Measurements from ENCODE around the gene PARM1.

PARM1 gene

GRCh38 chr4:74919783-74920182 lies 13.1 kb upstream of the PARM1 start:
- H3K4me3 ChIP-seq (ENCODE audit: low read length): no peak overlapping the region
- no peak for DNase-seq (ENCODE audit: low read depth)
- H3K4me1 ChIP-seq (ENCODE audit: control insufficient read depth, insufficient read depth, low read length): no peaks in the 10 kb centered on the region
- no peaks in the 10 kb centered on the region for H3K9me3 ChIP-seq (ENCODE audit: control insufficient read depth, low read length)
- no peaks in the 10 kb centered on the region for H3K27me3 ChIP-seq (replicated peaks; ENCODE audit: control insufficient read depth, insufficient read depth, low read length)
- H3K9ac ChIP-seq (ENCODE audit: low read length): no peak overlapping the region
- no peaks in the 10 kb centered on the region for H3K36me3 ChIP-seq (ENCODE audit: control insufficient read depth, insufficient read depth, low read length, severe bottlenecking)

GRCh38 chr4:74920704-74921103 lies 12.2 kb upstream of the PARM1 start:
- Histone ChIP-seq H3K9me3 (ENCODE audit: control insufficient read depth, low read length) (no peaks in the 10 kb centered on the region), H3K9ac (ENCODE audit: low read length) (no peak overlapping the region), H3K4me1 (ENCODE audit: control insufficient read depth, insufficient read depth, low read length) (peaks cover 2% of the 10 kb centered on the region), H3K4me3 (ENCODE audit: low read length) (no peak overlapping the region), H3K36me3 (ENCODE audit: control insufficient read depth, insufficient read depth, low read length, severe bottlenecking) (no peaks in the 10 kb centered on the region), H3K27me3 (replicated peaks; ENCODE audit: control insufficient read depth, insufficient read depth, low read length) (no peaks in the 10 kb centered on the region)
- no peak for DNase-seq (ENCODE audit: low read depth)

- no peak for DNase-seq (ENCODE audit: low read depth)
- H3K4me1 ChIP-seq (ENCODE audit: control insufficient read depth, insufficient read depth, low read length): peaks cover 10% of the 10 kb centered on the region
These were observed 11.4 kb upstream of the PARM1 start for GRCh38 chr4:74921490-74921889.

GRCh38 chr4:74926007-74926406 lies 6.9 kb upstream of the PARM1 start:
- no peaks in the 10 kb centered on the region for H3K36me3 ChIP-seq (ENCODE audit: control insufficient read depth, insufficient read depth, low read length, severe bottlenecking)
- peaks cover 14% of the 10 kb centered on the region for H3K4me1 ChIP-seq (ENCODE audit: control insufficient read depth, insufficient read depth, low read length)
- no peak overlapping the region for H3K4me3 ChIP-seq (ENCODE audit: low read length)
- H3K27me3 ChIP-seq (replicated peaks; ENCODE audit: control insufficient read depth, insufficient read depth, low read length): peaks cover 10% of the 10 kb centered on the region
- H3K9ac ChIP-seq (ENCODE audit: low read length): no peak overlapping the region
- no peaks in the 10 kb centered on the region for H3K9me3 ChIP-seq (ENCODE audit: control insufficient read depth, low read length)
- DNase-seq (ENCODE audit: low read depth): no peak

More at GRCh38 chr4:74921490-74921889, 11.4 kb upstream of the PARM1 start:
- Histone ChIP-seq H3K36me3 (ENCODE audit: control insufficient read depth, insufficient read depth, low read length, severe bottlenecking) (no peaks in the 10 kb centered on the region), H3K9me3 (ENCODE audit: control insufficient read depth, low read length) (no peaks in the 10 kb centered on the region), H3K9ac (ENCODE audit: low read length) (no peak overlapping the region), H3K4me3 (ENCODE audit: low read length) (no peak overlapping the region), H3K27me3 (replicated peaks; ENCODE audit: control insufficient read depth, insufficient read depth, low read length) (no peaks in the 10 kb centered on the region)

- no peak for DNase-seq (ENCODE audit: low read depth)
- Histone ChIP-seq H3K36me3 (ENCODE audit: control insufficient read depth, insufficient read depth, low read length, severe bottlenecking) (no peaks in the 10 kb centered on the region), H3K9me3 (ENCODE audit: control insufficient read depth, low read length) (no peaks in the 10 kb centered on the region), H3K9ac (ENCODE audit: low read length) (no peak overlapping the region), H3K4me3 (ENCODE audit: low read length) (no peak overlapping the region), H3K4me1 (ENCODE audit: control insufficient read depth, insufficient read depth, low read length) (peaks cover 40% of the 10 kb centered on the region), H3K27me3 (replicated peaks; ENCODE audit: control insufficient read depth, insufficient read depth, low read length) (peaks cover 10% of the 10 kb centered on the region)
These were observed 2.8 kb upstream of the PARM1 start for GRCh38 chr4:74930162-74930561.

GRCh38 chr4:74931376-74931775 lies 1.5 kb upstream of the PARM1 start:
- H3K9ac ChIP-seq (ENCODE audit: low read length): no peak overlapping the region
- DNase-seq (ENCODE audit: low read depth): no peak
- H3K36me3 ChIP-seq (ENCODE audit: control insufficient read depth, insufficient read depth, low read length, severe bottlenecking): no peaks in the 10 kb centered on the region
- no peaks in the 10 kb centered on the region for H3K9me3 ChIP-seq (ENCODE audit: control insufficient read depth, low read length)
- peaks cover 31% of the 10 kb centered on the region for H3K4me1 ChIP-seq (ENCODE audit: control insufficient read depth, insufficient read depth, low read length)
- H3K4me3 ChIP-seq (ENCODE audit: low read length): no peak overlapping the region
- H3K27me3 ChIP-seq (replicated peaks; ENCODE audit: control insufficient read depth, insufficient read depth, low read length): peaks cover 10% of the 10 kb centered on the region

- Histone ChIP-seq H3K9ac (ENCODE audit: low read length) (peak overlapping the region; percentile 20), H3K4me1 (ENCODE audit: control insufficient read depth, insufficient read depth, low read length) (peaks cover 26% of the 10 kb centered on the region), H3K4me3 (ENCODE audit: low read length) (no peak overlapping the region), H3K36me3 (ENCODE audit: control insufficient read depth, insufficient read depth, low read length, severe bottlenecking) (no peaks in the 10 kb centered on the region), H3K9me3 (ENCODE audit: control insufficient read depth, low read length) (no peaks in the 10 kb centered on the region), H3K27me3 (replicated peaks; ENCODE audit: control insufficient read depth, insufficient read depth, low read length) (peaks cover 14% of the 10 kb centered on the region)
- DNase-seq (ENCODE audit: low read depth): no peak
These were observed 906 bp upstream of the PARM1 start for GRCh38 chr4:74932010-74932409.

GRCh38 chr4:74933562-74934015 lies 673 bp downstream of the PARM1 start:
- H3K36me3 ChIP-seq (ENCODE audit: control insufficient read depth, insufficient read depth, low read length, severe bottlenecking): no peaks in the 10 kb centered on the region
- peaks cover 17% of the 10 kb centered on the region for H3K27me3 ChIP-seq (replicated peaks; ENCODE audit: control insufficient read depth, insufficient read depth, low read length)
- no peaks in the 10 kb centered on the region for H3K9me3 ChIP-seq (ENCODE audit: control insufficient read depth, low read length)
- DNase-seq (ENCODE audit: low read depth): peak; percentile 15
- peak overlapping the region; percentile 90 for H3K4me3 ChIP-seq (ENCODE audit: low read length)
- peak overlapping the region; percentile 83 for H3K9ac ChIP-seq (ENCODE audit: low read length)
- H3K4me1 ChIP-seq (ENCODE audit: control insufficient read depth, insufficient read depth, low read length): peaks cover 26% of the 10 kb centered on the region

GRCh38 chr4:74934016-74934831 lies 1.3 kb downstream of the PARM1 start:
- no peaks in the 10 kb centered on the region for H3K36me3 ChIP-seq (ENCODE audit: control insufficient read depth, insufficient read depth, low read length, severe bottlenecking)
- peak overlapping the region; percentile 83 for H3K9ac ChIP-seq (ENCODE audit: low read length)
- DNase-seq (ENCODE audit: low read depth): peak; percentile 52
- H3K9me3 ChIP-seq (ENCODE audit: control insufficient read depth, low read length): no peaks in the 10 kb centered on the region
- H3K4me3 ChIP-seq (ENCODE audit: low read length): peak overlapping the region; percentile 90
- H3K4me1 ChIP-seq (ENCODE audit: control insufficient read depth, insufficient read depth, low read length): peaks cover 26% of the 10 kb centered on the region
- H3K27me3 ChIP-seq (replicated peaks; ENCODE audit: control insufficient read depth, insufficient read depth, low read length): peaks cover 16% of the 10 kb centered on the region

GRCh38 chr4:74934888-74935287 lies 2.0 kb downstream of the PARM1 start:
- DNase-seq (ENCODE audit: low read depth): no peak
- H3K4me1 ChIP-seq (ENCODE audit: control insufficient read depth, insufficient read depth, low read length): peaks cover 26% of the 10 kb centered on the region
- H3K9me3 ChIP-seq (ENCODE audit: control insufficient read depth, low read length): no peaks in the 10 kb centered on the region
- peaks cover 16% of the 10 kb centered on the region for H3K27me3 ChIP-seq (replicated peaks; ENCODE audit: control insufficient read depth, insufficient read depth, low read length)
- H3K9ac ChIP-seq (ENCODE audit: low read length): peak overlapping the region; percentile 83
- peak overlapping the region; percentile 90 for H3K4me3 ChIP-seq (ENCODE audit: low read length)
- H3K36me3 ChIP-seq (ENCODE audit: control insufficient read depth, insufficient read depth, low read length, severe bottlenecking): no peaks in the 10 kb centered on the region

GRCh38 chr4:74941123-74941522 lies 8.2 kb downstream of the PARM1 start:
- H3K4me1 ChIP-seq (ENCODE audit: control insufficient read depth, insufficient read depth, low read length): peaks cover 6% of the 10 kb centered on the region

More at GRCh38 chr4:74941123-74941522, 8.2 kb downstream of the PARM1 start:
- Histone ChIP-seq H3K9me3 (ENCODE audit: control insufficient read depth, low read length) (no peaks in the 10 kb centered on the region), H3K4me3 (ENCODE audit: low read length) (no peak overlapping the region), H3K27me3 (replicated peaks; ENCODE audit: control insufficient read depth, insufficient read depth, low read length) (peaks cover 9% of the 10 kb centered on the region), H3K9ac (ENCODE audit: low read length) (no peak overlapping the region), H3K36me3 (ENCODE audit: control insufficient read depth, insufficient read depth, low read length, severe bottlenecking) (peaks cover 3% of the 10 kb centered on the region)
- DNase-seq (ENCODE audit: low read depth): no peak

Data from adipocyte (in vitro differentiated cells).